Fibroblast of skin of right biceps (primary cell): ENCODE measurements around the gene SYNE2.

Experiments used
- DNase-seq: peaks from one replicate; pipeline ENCODE4 v3.0.0-alpha.2; 2013

The SYNE2 gene

GRCh38 chr14:64227856-64228255, 375.1 kb downstream of the SYNE2 start:
- DNase-seq, result no peak

- no peak for DNase-seq
Measured at GRCh38 chr14:64229489-64229888, 376.7 kb downstream of the SYNE2 start.

DNA sequence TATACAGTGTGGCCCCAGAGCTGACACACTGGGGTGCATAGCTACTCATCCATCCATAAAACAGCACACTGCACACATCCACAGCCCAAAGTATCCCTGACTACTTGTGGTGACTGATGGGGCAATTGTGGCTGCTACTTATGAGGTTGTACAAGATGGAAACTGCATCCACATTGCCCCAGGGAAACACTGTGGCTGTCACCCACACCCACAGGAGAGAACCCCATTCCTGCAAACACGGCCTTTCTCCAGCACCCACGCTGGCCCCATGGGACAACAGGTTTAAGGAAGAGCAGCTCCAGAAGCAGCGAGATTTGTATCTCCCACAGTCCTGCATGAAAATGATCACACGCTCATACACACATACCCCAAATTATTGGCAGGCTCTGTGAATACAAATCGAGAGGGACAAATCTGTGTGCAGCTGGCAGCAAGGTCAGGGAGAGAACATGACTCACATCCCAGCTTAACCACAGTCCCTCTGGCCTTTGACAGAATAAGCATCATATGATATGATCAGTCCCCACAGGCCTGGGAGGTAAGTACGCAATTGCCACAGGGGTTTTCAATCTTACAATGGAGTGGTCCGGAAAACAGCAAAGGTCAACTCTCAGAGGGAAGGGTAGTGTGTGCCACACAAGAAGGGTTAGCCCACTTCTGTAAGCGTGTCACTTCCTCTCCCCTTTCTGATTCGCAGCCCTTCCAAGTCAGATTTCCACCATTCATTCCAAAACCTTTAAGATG, 379.5 kb downstream of the SYNE2 start:
- DNase-seq, result peak; percentile 53

DNA sequence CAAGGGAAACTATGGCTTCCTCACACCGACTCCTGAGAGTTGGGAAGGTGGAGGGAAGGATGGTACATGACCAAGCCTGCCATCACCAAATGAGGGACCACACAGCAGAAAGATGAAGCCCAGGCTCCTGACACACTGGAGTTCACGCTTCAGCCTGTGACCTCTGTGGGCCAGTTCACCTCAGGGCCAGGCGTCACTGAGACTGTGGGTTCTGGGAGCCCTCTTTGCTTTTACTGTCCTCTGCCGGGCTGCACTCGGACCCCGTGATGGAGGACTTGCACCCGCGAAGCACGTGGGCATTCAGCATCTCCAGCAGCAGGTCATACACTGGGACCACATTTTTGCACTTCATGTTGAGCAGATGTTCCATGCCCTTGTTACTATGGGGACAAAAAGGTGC, 380.1 kb downstream of the SYNE2 start:
- DNase-seq, result no peak

DNA sequence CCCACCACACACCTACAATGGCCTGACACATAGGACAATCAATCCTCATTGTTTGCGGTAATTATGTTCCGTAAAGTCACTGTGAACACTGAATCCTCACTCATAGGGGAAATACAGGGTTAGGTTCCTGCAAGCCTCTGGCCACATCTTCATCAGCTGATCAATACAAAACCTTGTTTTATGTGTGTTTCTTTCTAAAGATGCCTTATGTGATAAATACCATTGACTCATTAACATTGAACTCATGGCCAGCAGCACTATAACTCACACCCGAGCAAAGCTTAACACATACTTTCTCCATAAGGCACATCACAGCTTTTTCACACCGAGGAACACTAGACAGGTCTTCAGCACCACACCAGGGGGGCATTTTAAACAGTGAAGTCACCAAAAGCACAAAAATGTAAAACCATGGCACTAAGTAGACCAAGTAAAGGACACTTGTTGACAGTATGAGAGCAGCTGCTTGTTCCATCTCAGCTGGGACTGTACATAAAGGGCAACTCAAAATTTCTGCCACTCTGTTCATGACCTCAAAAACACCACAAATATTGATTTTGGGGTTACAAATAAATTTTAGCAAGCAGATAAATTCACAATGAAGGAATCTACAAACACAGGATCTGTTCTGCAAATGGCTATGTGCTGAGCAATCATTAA, 380.9 kb downstream of the SYNE2 start:
- DNase-seq, result no peak

DNA sequence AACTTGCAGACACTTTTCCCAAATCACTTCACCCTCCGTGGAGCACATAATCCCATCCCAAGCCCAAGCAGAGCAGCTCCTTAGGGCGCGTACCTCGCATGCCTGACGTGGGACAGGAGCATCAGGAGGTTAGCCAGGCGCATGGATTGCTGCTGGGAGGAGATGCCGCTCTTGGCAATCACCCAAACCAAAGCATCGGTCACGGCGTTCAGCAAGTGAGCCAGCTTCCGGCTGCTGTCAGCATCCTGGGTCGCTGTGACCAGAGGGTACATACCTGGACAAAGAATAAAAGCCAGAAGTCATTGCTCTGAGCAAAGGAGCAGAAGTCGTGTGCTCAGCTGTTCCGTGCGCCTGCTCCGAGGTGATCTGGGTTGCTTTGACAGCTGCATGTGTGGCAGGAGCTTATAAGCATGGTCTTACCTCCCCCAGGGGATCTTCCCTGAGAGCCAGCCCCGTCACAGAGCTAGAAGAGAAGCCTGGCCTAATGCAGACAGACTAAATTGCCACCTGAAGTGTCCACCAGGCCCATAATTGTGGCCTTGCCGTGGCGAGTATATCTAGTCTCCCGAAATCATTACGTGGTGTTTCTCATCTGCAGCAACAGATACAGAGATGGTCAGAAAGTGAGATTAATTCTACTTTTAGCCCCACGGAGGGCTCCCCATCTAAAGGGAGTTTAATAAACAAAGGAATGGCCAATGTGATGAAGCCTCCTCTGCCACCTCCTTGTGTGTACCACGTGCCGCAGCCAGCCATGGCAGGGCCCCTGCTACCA, 382.3 kb downstream of the SYNE2 start:
- DNase-seq, result peak; percentile 42

DNA sequence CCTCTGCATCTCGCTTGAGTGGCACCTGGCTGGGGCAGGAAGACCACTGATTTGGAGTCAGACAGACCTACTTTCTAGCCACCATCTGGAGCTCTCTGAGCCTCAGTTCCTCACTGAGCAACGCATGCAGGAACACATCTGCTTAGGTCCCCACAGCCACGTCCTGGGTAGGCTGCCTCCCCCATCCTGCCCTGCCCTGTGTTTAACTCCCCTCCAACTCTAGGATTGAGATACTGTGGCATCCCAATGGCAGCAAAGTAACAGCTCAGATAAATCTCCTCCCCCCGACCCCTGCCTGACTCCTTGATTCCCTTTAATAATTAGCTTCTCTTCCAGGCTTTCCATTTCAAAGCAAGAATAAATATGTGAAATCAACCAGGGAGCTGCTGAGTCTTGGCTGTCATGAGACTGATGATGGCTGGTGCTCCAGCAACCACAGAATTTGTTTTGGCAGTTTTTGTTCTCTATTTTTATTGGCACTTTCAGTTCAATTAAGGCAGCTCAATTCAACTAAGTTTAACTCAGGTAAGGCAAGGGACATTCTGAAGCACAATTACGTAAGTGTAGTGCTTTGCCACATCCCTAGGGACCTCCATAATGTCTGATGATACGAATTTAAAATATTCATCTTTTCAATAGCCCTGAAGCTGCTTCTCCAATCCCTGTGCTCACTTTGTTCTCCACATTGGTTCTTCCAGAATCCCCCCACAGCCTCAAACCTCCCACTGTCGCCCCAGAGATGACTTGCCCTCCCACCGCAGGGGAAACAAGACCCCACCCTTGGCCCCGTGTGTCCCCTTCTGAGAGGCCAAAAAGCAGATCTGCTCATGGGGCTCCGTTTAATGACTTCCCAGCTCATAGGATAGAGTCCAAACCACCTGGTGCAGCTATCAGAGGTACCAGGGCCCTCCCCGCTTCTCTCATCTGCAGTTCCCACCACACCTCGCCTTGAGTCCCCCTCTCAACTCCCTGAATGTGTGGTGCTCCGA, 383.1 kb downstream of the SYNE2 start:
- DNase-seq, result peak; percentile 3

- no peak for DNase-seq
Measured at GRCh38 chr14:64238049-64238448, 385.2 kb downstream of the SYNE2 start.

GRCh38 chr14:64238631-64239030, 385.8 kb downstream of the SYNE2 start:
- no peak for DNase-seq

- DNase-seq, result no peak
Measured at GRCh38 chr14:64244279-64244678, 391.5 kb downstream of the SYNE2 start.

DNA sequence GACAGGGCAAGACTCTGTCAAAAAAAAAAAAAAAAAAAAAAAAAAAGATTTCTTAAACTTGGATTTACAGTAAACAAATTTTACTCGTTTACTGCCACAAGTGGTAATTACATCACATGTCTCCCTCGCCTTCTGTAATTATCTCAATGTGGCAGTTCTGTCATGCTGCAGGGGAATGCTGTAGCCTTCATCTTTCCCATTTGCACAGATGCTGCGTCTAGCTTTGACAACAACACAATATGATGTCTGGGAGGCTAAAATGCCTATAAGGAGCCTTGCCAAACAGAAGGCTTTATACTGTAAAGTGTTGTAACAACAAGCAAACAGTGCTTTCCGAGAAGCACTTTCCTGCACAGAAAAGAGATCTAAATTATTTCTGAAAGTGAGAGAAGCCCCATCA, 392.7 kb downstream of the SYNE2 start:
- no peak for DNase-seq

DNA sequence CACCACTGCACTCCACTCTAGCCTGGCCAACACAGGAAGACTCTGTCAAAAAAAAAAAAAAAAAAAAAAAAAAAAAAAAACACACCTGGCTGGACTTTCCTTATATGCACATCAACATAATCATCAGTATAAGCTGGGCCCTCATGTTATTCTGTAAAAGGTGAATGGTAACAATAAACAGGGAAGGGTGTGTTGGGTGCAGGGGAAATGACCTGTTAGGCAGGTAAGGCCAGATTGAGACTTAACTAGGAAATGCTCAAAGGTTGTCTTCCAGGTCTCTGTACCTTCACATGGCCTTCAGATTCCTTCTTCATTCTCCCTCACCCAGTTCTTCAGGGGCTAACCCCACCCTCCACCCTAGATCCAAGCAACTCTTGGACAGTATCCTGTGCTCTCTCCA, 393.9 kb downstream of the SYNE2 start:
- DNase-seq, result no peak

DNA sequence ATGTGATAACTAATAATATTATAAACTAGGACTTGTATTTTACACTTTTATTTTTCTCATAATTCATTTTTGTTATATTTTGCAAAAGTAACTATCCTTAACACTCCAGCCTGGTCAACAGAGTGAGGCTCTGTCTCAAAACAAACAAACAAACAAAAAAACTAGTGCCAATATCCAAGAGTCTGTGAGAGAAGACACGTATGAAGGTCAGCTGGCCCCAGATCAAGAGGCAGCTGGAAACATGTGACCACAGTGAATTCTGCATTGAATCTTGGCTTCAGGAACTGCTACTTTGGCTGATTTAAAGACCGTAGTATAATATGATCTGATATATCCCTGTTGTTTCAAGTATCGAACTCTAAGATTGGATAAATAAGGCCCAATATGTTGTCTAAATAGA, 394.4 kb downstream of the SYNE2 start:
- no peak for DNase-seq

- DNase-seq, result no peak
Measured at GRCh38 chr14:64248689-64249088, 395.9 kb downstream of the SYNE2 start.

- DNase-seq, result no peak
Measured at GRCh38 chr14:64249363-64249762, 396.6 kb downstream of the SYNE2 start.

DNA sequence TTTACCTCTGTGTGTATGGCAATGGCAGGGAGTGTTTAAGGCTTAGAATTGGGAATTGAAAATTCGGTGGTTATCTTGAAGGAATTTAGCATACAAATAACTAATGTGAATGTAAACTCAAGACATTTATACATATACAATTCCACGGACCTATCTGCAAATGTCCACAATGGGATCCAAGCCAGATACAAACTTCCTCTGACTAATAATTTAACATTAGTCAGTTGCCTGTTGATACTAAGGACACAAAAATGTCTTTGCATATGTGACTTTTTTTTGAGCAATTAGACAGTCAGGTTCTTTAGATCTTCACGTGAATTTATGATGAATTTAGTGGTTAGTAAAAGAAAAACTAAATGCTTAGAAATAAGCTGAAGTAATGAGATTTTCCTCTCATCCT, 400.9 kb downstream of the SYNE2 start:
- DNase-seq, result peak; percentile 76

GRCh38 chr14:64255756-64256155, 403.0 kb downstream of the SYNE2 start:
- DNase-seq, result no peak

- no peak for DNase-seq
Measured at GRCh38 chr14:64260418-64260817, 407.6 kb downstream of the SYNE2 start.

GRCh38 chr14:64265222-64265621, 412.4 kb downstream of the SYNE2 start:
- no peak for DNase-seq

DNA sequence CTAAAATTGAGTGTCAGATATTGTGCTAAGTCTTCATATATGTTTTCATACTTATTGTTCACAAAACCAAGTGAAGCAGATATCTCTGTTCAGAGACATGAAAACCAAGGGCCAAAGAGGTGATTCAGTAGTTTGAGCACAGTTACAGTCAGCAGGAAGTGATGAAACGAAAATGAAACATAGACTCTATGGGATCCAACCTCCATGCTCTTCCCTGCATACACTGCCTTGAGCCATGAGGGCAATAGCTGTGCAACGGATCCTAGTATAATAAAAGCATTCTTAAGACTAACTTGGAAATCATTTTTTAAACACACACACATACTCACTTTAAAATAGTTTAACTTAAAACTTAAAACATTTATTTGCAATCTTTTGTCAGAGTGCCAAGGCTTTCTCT, 413.4 kb downstream of the SYNE2 start:
- peak; percentile 64 for DNase-seq

GRCh38 chr14:64272019-64272418, 419.2 kb downstream of the SYNE2 start:
- no peak for DNase-seq
